Stimulated activated CD8-positive, alpha-beta memory T cell treated with anti-CD3 and anti-CD28 coated beads, Interleukin-15, amount 100 ng/mL, for 48 hours (primary cell): ENCODE results near the gene RDX.
"Not testable (repeated sequence)": the region's sequence is repeated elsewhere in the genome, so short reads cannot be mapped to it uniquely, and the experiment has no call there.

Experiments
- DNase-seq, 2 donors: peaks; one replicate each; pipeline ENCODE4 v3.0.0-alpha.2; 2020; ENCODE audit warnings: low read depth in 2 of 2

The RDX gene

GRCh38 chr11:110199184-110199981 is 97.0 kb downstream of the RDX start:
- DNase-seq = no peak

GRCh38 chr11:110198031-110198729 is 98.2 kb downstream of the RDX start:
- DNase-seq = no peak

GRCh38 chr11:110196884-110197420 is 99.5 kb downstream of the RDX start:
- no peak for DNase-seq

- no peak for DNase-seq
These were observed 100.1 kb downstream of the RDX start for GRCh38 chr11:110196241-110196754.

GRCh38 chr11:110194211-110194766 is 102.1 kb downstream of the RDX start:
- not testable (repeated sequence) for DNase-seq

GRCh38 chr11:110192604-110193282 is 103.7 kb downstream of the RDX start:
- not testable (repeated sequence) for DNase-seq

GRCh38 chr11:110190885-110191284 is 105.5 kb downstream of the RDX start:
- no peak for DNase-seq

- no peak for DNase-seq
These were observed 108.7 kb downstream of the RDX start for GRCh38 chr11:110187731-110188130.

- DNase-seq = no peak
These were observed 109.5 kb downstream of the RDX start for GRCh38 chr11:110186867-110187266.

- no peak for DNase-seq
These were observed 110.0 kb downstream of the RDX start for GRCh38 chr11:110186456-110186855.

- DNase-seq = no peak
These were observed 110.8 kb downstream of the RDX start for GRCh38 chr11:110185599-110185998.

GRCh38 chr11:110185121-110185591 is 111.3 kb downstream of the RDX start:
- no peak for DNase-seq

- DNase-seq = no peak
These were observed 112.0 kb downstream of the RDX start for GRCh38 chr11:110184456-110184855.

- DNase-seq = peak in 1 of 2 donors; percentile 3
These were observed 113.5 kb downstream of the RDX start for GRCh38 chr11:110182886-110183285.

- DNase-seq = no peak
These were observed 117.3 kb downstream of the RDX start for GRCh38 chr11:110179064-110179463.

GRCh38 chr11:110177086-110177456 is 119.3 kb downstream of the RDX start:
- DNase-seq = no peak

- no peak for DNase-seq
These were observed 119.9 kb downstream of the RDX start for GRCh38 chr11:110176366-110177085.

GRCh38 chr11:110174645-110175310 is 121.6 kb downstream of the RDX start:
- DNase-seq = no peak

- peak; percentile 22 to 25 for DNase-seq
These were observed 122.4 kb downstream of the RDX start for GRCh38 chr11:110173811-110174644.
